Subcutaneous abdominal adipose tissue (tissue), 5 donors: Measurements from ENCODE around the gene CRNKL1.

Experiments
- H3K27ac ChIP-seq: one replicate; pipeline ENCODE4 v1.7.0; 2013; ENCODE audit warnings: low read depth, mild to moderate bottlenecking, inconsistent platforms, low read length, moderate library complexity
- H3K27me3 ChIP-seq, 5 donors: one replicate each; pipeline ENCODE4 v1.7.0; 2013; ENCODE audit warnings: low read length in 5 of 5, inconsistent platforms in 1 of 5; ENCODE audit not compliant: control insufficient read depth in 5 of 5, insufficient read depth in 4 of 5
- H3K36me3 ChIP-seq, 5 donors: one replicate each; pipeline ENCODE4 v1.7.0; 2013; ENCODE audit warnings: low read length in 5 of 5; ENCODE audit not compliant: control insufficient read depth in 5 of 5, insufficient read depth in 5 of 5
- H3K4me1 ChIP-seq, 5 donors: one replicate each; pipeline ENCODE4 v1.7.0; 2013; ENCODE audit warnings: low read length in 5 of 5, mild to moderate bottlenecking in 3 of 5, moderate library complexity in 1 of 5; ENCODE audit not compliant: control insufficient read depth in 5 of 5, insufficient read depth in 5 of 5
- H3K4me3 ChIP-seq, 5 donors: one replicate each; pipeline ENCODE4 v1.7.0; 2013; ENCODE audit warnings: low read length in 5 of 5, low read depth in 1 of 5
- H3K9ac ChIP-seq, 5 donors: one replicate each; pipeline ENCODE4 v1.7.0; 2013; ENCODE audit warnings: low read length in 5 of 5, mild to moderate bottlenecking in 4 of 5, moderate library complexity in 3 of 5
- H3K9me3 ChIP-seq, 5 donors: one replicate each; pipeline ENCODE4 v1.7.0; 2013; ENCODE audit warnings: low read length in 5 of 5; ENCODE audit not compliant: control insufficient read depth in 5 of 5
- donor health status: healthy.
- donor health status: healthy.
- donor health status: healthy.
- donor health status: healthy.
- donor health status: healthy.

CRNKL1 gene

DNA sequence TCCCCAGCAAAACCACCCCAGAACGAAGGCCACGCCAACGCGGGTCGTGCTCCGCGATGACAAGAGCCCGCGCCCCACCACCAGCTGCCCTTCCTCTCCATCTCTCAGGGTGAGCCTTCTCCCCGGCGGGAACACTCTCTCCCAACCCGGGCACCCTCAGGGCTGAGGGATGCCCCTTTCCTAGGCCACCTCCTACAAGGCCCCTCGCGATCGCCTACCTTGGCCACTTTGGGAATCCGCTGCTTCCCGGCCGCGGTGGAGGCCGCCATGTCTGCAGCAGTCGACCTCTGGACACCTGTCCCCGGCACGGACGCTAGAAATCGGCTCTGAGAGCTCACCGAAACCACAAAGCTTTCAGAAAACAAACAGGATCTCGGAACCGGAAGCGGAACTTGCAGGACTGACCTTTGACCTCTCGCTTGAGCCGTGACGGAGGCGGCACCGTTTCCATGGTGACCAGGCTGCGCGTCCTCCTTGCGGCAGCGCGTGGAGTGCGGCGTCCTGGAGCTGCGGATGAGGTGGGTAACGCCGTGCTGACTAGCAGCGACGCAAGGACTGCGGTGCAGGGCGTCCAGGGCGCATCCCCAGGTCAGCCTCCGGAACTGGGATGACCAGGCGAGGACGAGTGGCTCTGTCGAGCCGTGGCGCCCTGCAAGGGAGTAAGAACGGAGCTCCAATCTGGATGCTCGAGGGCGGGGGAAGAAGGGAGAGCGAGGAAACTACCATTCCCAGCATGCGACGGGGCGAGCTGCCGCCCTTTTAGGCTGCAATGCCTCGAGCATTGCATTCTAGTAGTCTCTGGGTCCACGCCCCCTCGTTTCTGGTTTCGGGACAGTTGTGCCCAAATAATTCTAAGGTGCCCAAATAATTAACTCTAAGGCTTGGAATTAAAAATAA lies at the start of gene CRNKL1, which contains the start of gene CFAP61:
CRNKL1 (minus strand) TSS at position 393 of the 897 bp plus-strand sequence; CDS start at position 269, 124 bp downstream.
CFAP61 (plus strand) TSS at position 459 of the 897 bp plus-strand sequence. CDS start 4,122 bp downstream, outside the sequence.
- Histone ChIP-seq H3K4me3 (peak within 1 kb of the TSS; percentile 89 to 99 (median 96)), H3K27me3 (no peaks in the 10 kb centered on the region), H3K27ac (peak within 1 kb of the TSS; percentile 72), H3K4me1 (peaks cover 3 to 24% (median 15%) of the 10 kb centered on the region in 5 donors), H3K9ac (peak within 1 kb of the TSS; percentile 82 to 98 (median 93)), H3K9me3 (no peaks in the 10 kb centered on the region), H3K36me3 (peaks cover 22 to 30% (median 29%) of the 10 kb centered on the region in 5 donors)

DNA sequence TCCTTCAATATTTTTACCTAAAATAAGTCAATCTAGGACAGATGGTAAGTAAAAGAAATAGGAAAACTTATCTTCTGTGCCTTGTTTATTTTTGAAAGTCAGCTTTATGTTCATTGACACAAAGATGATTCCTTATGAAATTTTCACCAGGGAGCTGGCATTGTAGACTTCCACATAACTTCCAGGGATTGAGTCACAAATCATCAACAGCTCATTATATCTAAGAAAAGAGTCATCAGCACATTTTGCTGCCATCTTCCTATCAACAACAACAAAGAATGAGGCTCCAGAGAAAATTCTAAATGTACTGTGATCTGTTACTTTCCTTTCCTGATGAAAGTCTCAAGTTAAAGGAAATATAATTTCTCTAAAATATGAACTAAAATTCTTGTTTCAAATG lies 48.6 kb upstream of the CRNKL1 start:
- Histone ChIP-seq H3K36me3 (no peaks in the 10 kb centered on the region), H3K27me3 (no peaks in the 10 kb centered on the region), H3K4me1 (no peaks in the 10 kb centered on the region), H3K4me3 (no peak overlapping the region), H3K9me3 (no peaks in the 10 kb centered on the region), H3K27ac (no peak overlapping the region), H3K9ac (no peak overlapping the region)

DNA sequence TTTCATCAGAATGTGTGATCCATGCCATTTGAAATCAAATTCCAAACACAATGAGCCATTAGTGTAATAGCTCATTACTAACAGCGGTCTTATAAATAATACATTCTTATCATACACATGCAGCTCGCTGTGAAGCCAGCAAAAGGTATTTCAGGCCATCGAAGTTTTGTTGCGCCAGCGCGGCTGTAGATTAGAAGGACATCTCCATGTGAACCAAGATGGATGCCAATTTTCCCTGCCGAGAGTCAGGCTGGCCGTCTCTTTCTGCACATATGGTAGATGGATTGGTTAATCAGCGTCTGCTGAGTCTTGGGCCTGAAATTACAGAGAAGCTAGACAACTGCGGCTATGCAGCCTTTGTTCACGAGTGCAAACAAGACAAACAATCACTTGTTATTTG lies 44.2 kb upstream of the CRNKL1 start:
- no peak overlapping the region for H3K9ac ChIP-seq
- no peaks in the 10 kb centered on the region for H3K36me3 ChIP-seq
- no peak overlapping the region for H3K27ac ChIP-seq
- H3K4me3 ChIP-seq: no peak overlapping the region
- H3K9me3 ChIP-seq: no peaks in the 10 kb centered on the region
- H3K4me1 ChIP-seq: no peaks in the 10 kb centered on the region
- H3K27me3 ChIP-seq: peaks cover 0 to 6% (median 0%) of the 10 kb centered on the region in 5 donors

DNA sequence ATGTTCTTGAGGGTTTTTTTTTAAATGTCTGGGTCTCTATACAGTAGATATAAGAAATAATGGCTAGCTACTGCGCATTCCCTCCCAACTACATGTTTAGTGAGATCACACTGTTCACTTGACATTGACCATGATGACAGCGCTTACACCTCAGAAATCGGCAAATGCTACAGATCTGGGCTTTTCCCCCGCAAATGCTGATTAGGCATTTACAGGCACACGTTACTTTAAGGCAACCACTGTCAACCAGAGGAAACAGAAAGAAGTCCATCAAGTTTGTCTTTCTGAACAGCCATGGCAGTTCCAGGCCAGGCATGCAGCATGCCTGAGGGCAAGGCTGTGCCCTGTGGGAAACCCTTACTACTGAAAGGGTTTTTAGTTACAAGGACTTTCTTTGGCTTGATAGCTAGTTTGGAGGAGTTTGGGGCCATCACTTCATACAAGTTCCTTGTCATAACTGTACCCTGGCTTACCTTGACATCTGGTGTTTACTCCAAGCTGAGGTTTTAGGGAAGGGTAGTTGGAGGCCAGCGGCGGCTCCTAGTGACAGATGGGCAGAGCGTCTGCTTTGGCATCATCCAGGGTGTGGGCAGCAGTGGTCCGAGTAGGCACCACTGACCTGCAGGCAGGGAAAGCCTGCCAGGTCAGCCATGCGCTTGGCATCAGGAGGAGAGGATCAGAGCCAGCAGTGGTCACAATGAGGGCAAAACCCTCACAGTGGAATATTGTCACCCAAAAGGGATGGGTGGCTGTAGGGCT lies 43.0 kb upstream of the CRNKL1 start:
- H3K4me3 ChIP-seq: no peak overlapping the region
- no peaks in the 10 kb centered on the region for H3K36me3 ChIP-seq
- peaks cover 0 to 6% (median 0%) of the 10 kb centered on the region in 5 donors for H3K27me3 ChIP-seq
- H3K9me3 ChIP-seq: no peaks in the 10 kb centered on the region
- H3K27ac ChIP-seq: no peak overlapping the region
- no peak overlapping the region for H3K9ac ChIP-seq
- H3K4me1 ChIP-seq: no peaks in the 10 kb centered on the region

- H3K4me3 ChIP-seq: no peak overlapping the region
- no peaks in the 10 kb centered on the region for H3K9me3 ChIP-seq
- H3K27ac ChIP-seq: no peak overlapping the region
- H3K36me3 ChIP-seq: no peaks in the 10 kb centered on the region
- H3K27me3 ChIP-seq: peaks cover 0 to 6% (median 0%) of the 10 kb centered on the region in 5 donors
- H3K4me1 ChIP-seq: no peaks in the 10 kb centered on the region
- no peak overlapping the region for H3K9ac ChIP-seq
Observed at GRCh38 chr20:20094410-20094809, 42.1 kb upstream of the CRNKL1 start.

DNA sequence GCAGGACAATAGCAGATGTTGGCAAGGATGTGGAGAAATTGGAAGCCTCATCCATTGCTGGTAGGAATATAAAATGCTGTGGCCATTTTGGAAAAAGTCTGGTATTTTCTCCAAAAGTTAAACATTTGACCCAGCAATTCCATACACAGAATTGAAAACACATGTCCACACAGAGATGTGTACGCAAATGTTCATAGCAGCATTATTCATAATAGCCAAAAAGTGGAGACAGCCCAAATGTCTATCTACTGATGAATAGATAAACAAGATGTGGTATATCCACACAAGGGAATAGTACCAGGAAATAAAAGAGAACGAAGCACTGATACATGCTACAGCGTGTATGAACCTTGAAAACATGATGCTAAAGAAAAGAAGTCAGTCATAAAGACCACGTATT lies 40.6 kb upstream of the CRNKL1 start:
- no peaks in the 10 kb centered on the region for H3K9me3 ChIP-seq
- peaks cover 0 to 6% (median 0%) of the 10 kb centered on the region in 5 donors for H3K27me3 ChIP-seq
- no peak overlapping the region for H3K9ac ChIP-seq

GRCh38 chr20:20089939-20090338 lies 37.7 kb upstream of the CRNKL1 start:
- no peaks in the 10 kb centered on the region for H3K9me3 ChIP-seq
- no peak overlapping the region for H3K27ac ChIP-seq
- no peak overlapping the region for H3K4me3 ChIP-seq
- H3K36me3 ChIP-seq: no peaks in the 10 kb centered on the region
- peaks cover 0 to 7% (median 5%) of the 10 kb centered on the region in 5 donors for H3K4me1 ChIP-seq
- H3K27me3 ChIP-seq: no peaks in the 10 kb centered on the region
- H3K9ac ChIP-seq: no peak overlapping the region

More for the DNA sequence above, 40.6 kb upstream of the CRNKL1 start:
- Histone ChIP-seq H3K36me3 (no peaks in the 10 kb centered on the region), H3K4me1 (peaks cover 0 to 7% (median 5%) of the 10 kb centered on the region in 5 donors), H3K4me3 (no peak overlapping the region), H3K27ac (no peak overlapping the region)

DNA sequence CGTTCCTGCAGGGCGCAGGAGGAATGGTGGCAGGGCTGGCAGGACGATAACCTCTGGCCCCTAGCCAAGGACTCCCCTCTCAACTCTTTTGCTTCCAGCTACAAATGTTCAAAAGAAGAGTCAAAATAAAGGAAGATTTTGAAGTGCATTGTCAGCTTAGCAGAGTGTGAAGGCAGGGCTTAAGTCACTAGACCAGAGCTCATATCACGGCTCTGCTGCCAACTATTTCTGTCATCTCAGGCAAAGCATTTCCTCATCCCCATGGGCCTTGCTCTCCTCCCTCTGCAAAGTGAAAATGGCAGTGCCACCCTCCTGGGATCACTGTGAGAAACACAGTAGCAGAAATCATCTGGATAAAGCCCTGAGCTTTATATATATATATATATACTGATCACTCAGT lies 36.8 kb upstream of the CRNKL1 start:
- H3K27ac ChIP-seq: no peak overlapping the region
- H3K4me1 ChIP-seq: peaks cover 0 to 10% (median 5%) of the 10 kb centered on the region in 5 donors
- H3K9ac ChIP-seq: no peak overlapping the region
- H3K36me3 ChIP-seq: no peaks in the 10 kb centered on the region
- no peak overlapping the region for H3K4me3 ChIP-seq
- no peaks in the 10 kb centered on the region for H3K9me3 ChIP-seq
- H3K27me3 ChIP-seq: no peaks in the 10 kb centered on the region

DNA sequence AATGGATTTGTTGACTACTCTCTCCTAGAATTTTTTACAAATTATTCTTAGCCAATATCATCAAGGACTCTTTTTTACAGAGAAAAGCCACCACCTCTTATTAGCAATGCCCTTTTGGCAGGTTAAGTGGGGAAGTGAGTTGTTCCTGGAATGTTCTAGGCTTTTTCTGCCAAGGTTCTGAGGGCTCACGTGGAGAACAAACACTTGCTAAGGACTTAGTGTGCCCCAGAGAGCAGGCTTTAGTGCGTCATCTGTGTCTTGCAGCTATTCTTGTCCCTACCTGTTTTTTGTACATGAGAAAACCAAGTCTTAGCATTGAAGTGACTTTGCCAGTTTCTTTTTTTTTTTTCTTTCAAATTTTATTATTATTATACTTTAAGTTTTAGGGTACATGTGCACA lies 33.5 kb upstream of the CRNKL1 start:
- H3K27me3 ChIP-seq: peaks cover 0 to 7% (median 3%) of the 10 kb centered on the region in 5 donors
- H3K9me3 ChIP-seq: no peaks in the 10 kb centered on the region
- H3K9ac ChIP-seq: no peak overlapping the region
- H3K4me1 ChIP-seq: peaks cover 0 to 10% (median 5%) of the 10 kb centered on the region in 5 donors
- no peak overlapping the region for H3K27ac ChIP-seq
- no peaks in the 10 kb centered on the region for H3K36me3 ChIP-seq
- no peak overlapping the region for H3K4me3 ChIP-seq

- H3K36me3 ChIP-seq: no peaks in the 10 kb centered on the region
- H3K27me3 ChIP-seq: peaks cover 0 to 7% (median 3%) of the 10 kb centered on the region in 5 donors
- H3K9me3 ChIP-seq: no peaks in the 10 kb centered on the region
- no peak overlapping the region for H3K9ac ChIP-seq
- peaks cover 0 to 10% (median 5%) of the 10 kb centered on the region in 5 donors for H3K4me1 ChIP-seq
- H3K4me3 ChIP-seq: no peak overlapping the region
- no peak overlapping the region for H3K27ac ChIP-seq
Observed at GRCh38 chr20:20085071-20085470, 32.8 kb upstream of the CRNKL1 start.
